ENCODE results near the gene F2RL2. TPM values are rescaled to one million over a fixed set of nuclear protein-coding genes. Genes with fewer than 3 reads are reported as not detected.

Gene F2RL2
- total RNA-seq, 2 experiments from 2014 or later: not detected

DNA sequence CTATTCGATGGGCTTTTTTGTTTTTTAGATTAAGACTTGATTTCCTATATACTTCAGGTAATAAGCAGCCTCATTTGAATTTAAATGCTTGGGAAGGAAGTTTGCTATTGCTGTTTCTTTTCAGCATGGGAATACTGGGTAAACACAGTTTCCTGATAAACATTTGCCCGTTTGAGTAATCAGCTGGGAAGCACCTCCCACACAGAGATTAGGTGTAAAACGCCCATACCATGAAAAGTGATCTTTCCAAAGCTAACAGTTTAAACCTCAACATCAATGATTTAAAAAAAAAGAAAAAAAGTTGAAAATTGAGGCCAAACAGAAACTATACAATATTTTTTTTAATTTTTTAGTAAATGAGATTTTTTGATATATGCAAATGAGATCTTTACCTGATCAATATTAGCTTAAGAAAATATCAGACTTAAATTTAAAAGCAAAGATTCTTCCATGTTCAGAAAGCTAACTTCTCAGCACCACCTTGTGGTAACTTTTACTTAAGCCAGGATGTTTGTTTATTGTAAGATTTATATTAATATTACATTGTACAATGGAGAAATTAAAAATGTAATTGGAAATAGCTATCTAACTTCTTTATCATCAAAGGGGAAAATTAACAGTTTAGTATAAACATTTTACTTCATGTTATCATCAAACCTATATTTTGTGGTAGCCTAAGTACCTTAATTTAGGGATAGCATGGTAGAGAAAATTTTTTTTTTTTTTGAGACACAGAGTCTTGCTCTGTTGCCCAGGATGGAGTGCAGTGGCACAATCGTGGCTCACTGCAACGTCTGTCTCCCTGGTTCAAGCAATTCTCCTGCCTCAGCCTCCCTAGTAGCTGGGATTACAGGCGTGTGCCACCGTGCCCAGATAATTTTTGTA, 39.8 kb downstream of the F2RL2 start:
- no peak overlapping the region for H3K4me3 Mint-ChIP-seq
- peaks cover under 1% of the 10 kb centered on the region for H3K36me3 Mint-ChIP-seq (ENCODE audit: low read depth)
- H3K27ac Mint-ChIP-seq: no peak overlapping the region
- DNase-seq (no peak), ATAC-seq (no peak)
- ChIA-PET POLR2A (interaction anchor here (0.9 to 1.6 kb wide), 3 partner anchors 36 to 155 kb away, joined by 3 to 12 read pairs (median 3); no protein-coding TSS in a partner anchor), CTCF (interaction anchor here (0.7 to 4.6 kb wide), 24 partner anchors 12 to 1131 kb away, joined by 3 to 26 read pairs (median 4); partner anchors contain the start of gene IQGAP2)
- peaks cover 18% of the 10 kb centered on the region for H3K4me1 Mint-ChIP-seq
- no peaks in the 10 kb centered on the region for H3K27me3 Mint-ChIP-seq
- intact Hi-C loops (cut with DNase I, micrococcal nuclease): loop anchor here in 1 of 2 experiments (2.0 to 5.0 kb wide), 2 partner anchors 63 to 246 kb away; no protein-coding TSS in a partner anchor
- no peaks in the 10 kb centered on the region for H3K9me3 Mint-ChIP-seq (ENCODE audit: low read depth)

DNA sequence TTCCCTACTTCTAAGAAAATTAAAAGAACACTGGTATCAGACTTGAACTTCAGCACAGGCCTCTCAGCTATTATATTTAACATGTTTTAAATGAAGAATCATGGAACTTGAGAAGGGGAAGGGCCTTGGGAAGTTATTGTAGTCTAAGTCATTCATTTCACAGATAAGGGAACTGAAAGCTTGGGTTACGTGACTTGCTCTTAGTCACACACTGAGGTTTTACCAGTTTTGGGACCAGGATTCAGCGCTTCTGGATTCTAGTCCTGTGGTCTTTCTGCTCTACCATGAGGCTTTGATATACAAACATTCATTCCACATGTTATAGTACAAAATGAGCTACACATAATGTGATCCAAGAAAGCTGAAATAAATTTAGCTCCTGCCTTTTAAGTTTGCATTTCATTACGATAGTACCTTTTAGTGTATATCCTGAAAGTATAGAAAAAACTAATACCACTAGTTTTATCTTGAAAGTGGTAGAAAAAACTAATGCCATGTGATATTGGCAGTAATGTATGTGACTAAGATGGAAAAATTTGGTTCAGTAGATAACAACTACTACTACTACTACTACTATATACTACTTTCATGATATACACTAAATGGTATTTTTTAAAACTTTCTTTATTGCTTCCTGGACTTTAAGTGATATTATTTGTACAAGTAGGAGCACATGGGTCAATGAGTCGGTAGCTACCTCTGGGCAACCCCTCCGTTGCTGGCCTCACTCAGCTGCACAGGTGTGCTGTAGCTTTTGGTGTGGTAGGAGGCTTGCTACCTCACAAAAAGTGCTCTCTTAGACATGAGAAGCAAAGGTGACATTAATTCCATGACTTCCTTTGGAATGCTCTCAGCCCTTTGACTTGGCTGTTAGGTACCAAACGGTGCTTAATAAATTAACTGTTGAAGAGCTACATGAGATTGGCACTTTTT, 40.7 kb downstream of the F2RL2 start:
- peak; percentile 52 for DNase-seq
- peak overlapping the region; percentile 60 for H3K27ac Mint-ChIP-seq
- no peaks in the 10 kb centered on the region for H3K9me3 Mint-ChIP-seq (ENCODE audit: low read depth)
- peak; percentile 93 for ATAC-seq
- no peak overlapping the region for H3K4me3 Mint-ChIP-seq
- peaks cover 2% of the 10 kb centered on the region for H3K36me3 Mint-ChIP-seq (ENCODE audit: low read depth)
- ChIA-PET POLR2A (interaction anchor here (0.6 to 1.6 kb wide), 7 partner anchors 35 to 463 kb away, joined by 3 to 12 read pairs (median 4); partner anchors contain the start of gene IQGAP2), CTCF (interaction anchor here (0.7 to 4.6 kb wide), 26 partner anchors 10 to 508 kb away, joined by 3 to 26 read pairs (median 4); partner anchors contain the start of gene IQGAP2)
- no peaks in the 10 kb centered on the region for H3K27me3 Mint-ChIP-seq
- intact Hi-C loops (cut with DNase I, micrococcal nuclease): loop anchor here (1.0 to 5.0 kb wide), 5 partner anchors 35 to 245 kb away; partner anchors contain the start of gene IQGAP2 (in 1 of the 2)
- peaks cover 20% of the 10 kb centered on the region for H3K4me1 Mint-ChIP-seq

DNA sequence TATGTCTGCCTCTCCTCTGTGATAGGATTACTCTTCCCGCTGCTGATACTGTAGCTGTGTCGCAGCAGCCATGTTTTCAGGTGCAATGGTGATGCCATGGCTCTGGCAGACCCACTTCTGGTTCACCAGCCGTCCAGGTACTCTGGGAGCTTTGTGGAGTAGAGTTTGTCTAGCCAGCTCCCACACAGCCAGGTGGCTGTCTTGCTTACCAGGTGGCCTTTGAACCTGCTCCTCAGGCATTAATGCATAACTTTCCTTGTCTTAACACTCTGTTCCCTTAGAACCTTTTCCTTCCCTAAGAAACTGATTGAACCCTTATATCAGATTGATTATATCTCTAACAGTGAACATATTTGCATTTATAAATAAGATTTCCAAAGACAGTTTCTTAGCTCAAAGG, 42.2 kb downstream of the F2RL2 start:
- POLR2A ChIA-PET: no interaction called here

DNA sequence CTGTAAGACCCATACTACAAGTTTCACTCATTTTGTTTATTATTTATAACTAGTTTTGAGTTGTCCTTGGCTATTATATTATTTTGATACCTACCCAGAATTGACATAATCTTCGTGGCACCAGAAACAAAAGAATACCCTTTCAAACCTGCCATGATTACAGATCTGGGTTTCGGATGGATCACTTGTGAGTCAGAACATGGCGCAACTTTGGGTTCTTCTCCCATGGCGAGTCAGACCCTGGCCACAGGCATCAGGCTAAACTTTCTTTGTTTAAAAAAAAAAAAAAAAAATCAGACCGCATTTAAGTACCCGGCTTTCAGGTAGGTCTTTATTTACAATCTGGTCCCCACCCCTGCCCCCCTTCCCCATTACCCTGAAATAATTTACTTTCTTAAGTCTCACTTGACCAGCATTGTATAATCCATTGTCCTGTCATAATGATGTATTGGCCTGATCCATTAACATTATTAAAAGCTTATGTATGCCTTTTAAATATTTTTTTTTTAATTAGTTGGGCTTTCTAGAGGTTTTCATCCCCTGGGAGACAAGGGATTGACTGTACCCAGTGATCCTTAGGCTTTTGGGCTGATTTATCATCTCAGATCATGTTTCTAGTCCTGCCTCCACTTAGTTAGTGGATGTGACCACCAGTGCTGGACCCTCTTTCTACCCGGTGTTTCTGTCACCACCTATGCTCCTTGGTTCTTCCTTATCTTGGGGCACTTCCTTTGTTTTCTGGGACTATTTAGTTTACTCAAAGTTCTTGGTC, 43.9 kb downstream of the F2RL2 start:
- CTCF ChIA-PET: interaction anchor here (4.6 kb wide), 1 partner anchor 32 kb away, joined by 26 read pairs; no protein-coding TSS in a partner anchor
- peaks cover 23% of the 10 kb centered on the region for H3K4me1 Mint-ChIP-seq
- ATAC-seq: no peak
- H3K27me3 Mint-ChIP-seq: no peaks in the 10 kb centered on the region
- H3K9me3 Mint-ChIP-seq (ENCODE audit: low read depth): no peaks in the 10 kb centered on the region
- peaks cover 2% of the 10 kb centered on the region for H3K36me3 Mint-ChIP-seq (ENCODE audit: low read depth)
- H3K4me3 Mint-ChIP-seq: no peak overlapping the region
- intact Hi-C loops (cut with DNase I, micrococcal nuclease): loop anchor here in 1 of 2 experiments (10.0 kb wide), 1 partner anchor 395 kb away; no protein-coding TSS in a partner anchor
- no peak overlapping the region for H3K27ac Mint-ChIP-seq
- POLR2A ChIA-PET: no interaction called here
- DNase-seq: peak; percentile 13

More for the DNA sequence above, 42.2 kb downstream of the F2RL2 start:
- no peak for DNase-seq
- H3K27me3 Mint-ChIP-seq: no peaks in the 10 kb centered on the region
- ATAC-seq: no peak
- H3K27ac Mint-ChIP-seq: no peak overlapping the region
- no peaks in the 10 kb centered on the region for H3K9me3 Mint-ChIP-seq (ENCODE audit: low read depth)
- H3K4me1 Mint-ChIP-seq: peaks cover 23% of the 10 kb centered on the region
- peaks cover 2% of the 10 kb centered on the region for H3K36me3 Mint-ChIP-seq (ENCODE audit: low read depth)
- H3K4me3 Mint-ChIP-seq: no peak overlapping the region
- CTCF ChIA-PET: interaction anchor here (0.6 to 4.6 kb wide), 5 partner anchors 34 to 178 kb away, joined by 3 to 26 read pairs (median 4); partner anchors contain the start of gene IQGAP2
- intact Hi-C loops (cut with DNase I, micrococcal nuclease): loop anchor here in 1 of 2 experiments (5.0 kb wide), 1 partner anchor 244 kb away; no protein-coding TSS in a partner anchor

DNA sequence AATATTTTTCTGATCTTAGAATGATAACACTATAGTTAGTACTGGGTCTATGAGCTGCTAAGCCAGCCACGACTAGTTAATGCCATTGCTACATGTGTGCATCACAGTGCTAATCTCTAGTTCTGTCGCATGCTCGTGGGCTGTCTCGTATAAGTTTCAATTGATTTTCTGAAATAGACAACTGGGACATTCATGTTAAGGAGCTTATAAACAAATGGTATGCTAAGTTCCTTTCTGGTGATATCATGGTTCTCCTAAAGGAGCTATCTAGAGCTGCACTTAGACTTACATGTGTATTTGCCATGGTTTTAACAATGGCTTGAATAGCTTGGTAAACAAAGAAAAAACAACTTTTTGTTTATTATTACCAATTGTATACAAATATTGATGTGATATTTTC, 46.2 kb downstream of the F2RL2 start:
- Mint-ChIP-seq H3K4me3 (no peak overlapping the region), H3K27me3 (no peaks in the 10 kb centered on the region), H3K9me3 (ENCODE audit: low read depth) (no peaks in the 10 kb centered on the region), H3K36me3 (ENCODE audit: low read depth) (peaks cover 2% of the 10 kb centered on the region), H3K27ac (no peak overlapping the region), H3K4me1 (peaks cover 13% of the 10 kb centered on the region)
- POLR2A ChIA-PET: no interaction called here
- CTCF ChIA-PET: interaction anchor here (0.6 to 2.2 kb wide), 4 partner anchors 14 to 1189 kb away, joined by 3 to 11 read pairs (median 4); no protein-coding TSS in a partner anchor
- ATAC-seq: no peak
- intact Hi-C loops (cut with DNase I, micrococcal nuclease): loop anchor here in 1 of 2 experiments (10.0 kb wide), 1 partner anchor 392 kb away; no protein-coding TSS in a partner anchor
- no peak for DNase-seq

DNA sequence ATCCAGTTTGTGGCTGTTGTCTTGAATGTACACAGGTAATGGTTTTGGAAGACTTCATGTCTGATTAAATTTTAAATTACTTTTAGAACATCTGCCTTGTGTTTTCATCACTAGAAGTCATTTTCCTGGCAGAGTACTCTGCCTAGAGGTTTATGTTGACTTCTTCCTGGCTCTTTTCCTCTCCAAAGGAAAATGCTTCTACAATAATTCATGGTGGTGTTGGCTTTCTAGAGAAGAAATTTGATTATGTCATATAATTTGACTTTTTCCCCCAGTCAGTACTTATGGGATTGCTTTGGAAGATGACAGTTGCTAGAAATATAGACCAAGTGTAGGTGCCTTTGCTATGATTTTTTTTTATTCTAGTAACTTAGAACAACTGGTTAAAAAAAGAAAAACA, 46.8 kb downstream of the F2RL2 start:
- Mint-ChIP-seq H3K27me3 (no peaks in the 10 kb centered on the region), H3K27ac (no peak overlapping the region), H3K9me3 (ENCODE audit: low read depth) (no peaks in the 10 kb centered on the region), H3K36me3 (ENCODE audit: low read depth) (peaks cover 2% of the 10 kb centered on the region), H3K4me1 (peaks cover 7% of the 10 kb centered on the region), H3K4me3 (no peak overlapping the region)
- ChIA-PET CTCF (interaction anchor here (1.0 to 2.2 kb wide), 2 partner anchors 13 to 381 kb away, joined by 3 to 11 read pairs; no protein-coding TSS in a partner anchor), POLR2A (no interaction called here)
- DNase-seq (no peak), ATAC-seq (no peak)
- intact Hi-C loops (cut with DNase I, micrococcal nuclease): loop anchor here in 1 of 2 experiments (10.0 kb wide), 1 partner anchor 392 kb away; no protein-coding TSS in a partner anchor

DNA sequence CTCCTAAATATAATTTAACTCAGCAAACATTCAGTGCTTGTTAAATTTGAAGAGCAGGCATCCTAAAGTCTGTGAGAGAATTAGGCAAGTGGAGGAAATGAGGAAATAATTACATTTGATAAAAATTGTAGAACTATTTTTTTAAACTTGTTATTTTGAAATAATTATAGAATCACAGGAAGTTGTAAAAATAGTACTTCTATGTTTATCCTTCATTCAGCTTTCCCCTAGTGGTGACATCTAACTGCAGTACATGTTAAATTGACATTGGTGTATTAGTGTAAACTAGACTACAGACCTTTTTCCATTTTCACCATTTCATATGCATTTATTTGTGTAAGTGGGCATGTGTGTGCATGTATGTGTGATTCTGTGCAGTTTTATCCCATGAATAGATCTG, 51.6 kb downstream of the F2RL2 start:
- H3K27ac Mint-ChIP-seq: no peak overlapping the region
- POLR2A ChIA-PET: interaction anchor here (0.6 kb wide), 1 partner anchor 506 kb away, joined by 3 read pairs; no protein-coding TSS in a partner anchor
- no peak overlapping the region for H3K4me3 Mint-ChIP-seq
- H3K36me3 Mint-ChIP-seq (ENCODE audit: low read depth): peaks cover 4% of the 10 kb centered on the region
- ATAC-seq (no peak), DNase-seq (no peak)
- intact Hi-C loops (cut with DNase I, micrococcal nuclease): loop anchor here in 1 of 2 experiments (10.0 kb wide), 1 partner anchor 387 kb away; no protein-coding TSS in a partner anchor
- H3K4me1 Mint-ChIP-seq: peaks cover 7% of the 10 kb centered on the region
- no peaks in the 10 kb centered on the region for H3K9me3 Mint-ChIP-seq (ENCODE audit: low read depth)
- no peaks in the 10 kb centered on the region for H3K27me3 Mint-ChIP-seq
- CTCF ChIA-PET: interaction anchor here (0.5 to 1.3 kb wide), 4 partner anchors 12 to 168 kb away, joined by 3 read pairs; no protein-coding TSS in a partner anchor

DNA sequence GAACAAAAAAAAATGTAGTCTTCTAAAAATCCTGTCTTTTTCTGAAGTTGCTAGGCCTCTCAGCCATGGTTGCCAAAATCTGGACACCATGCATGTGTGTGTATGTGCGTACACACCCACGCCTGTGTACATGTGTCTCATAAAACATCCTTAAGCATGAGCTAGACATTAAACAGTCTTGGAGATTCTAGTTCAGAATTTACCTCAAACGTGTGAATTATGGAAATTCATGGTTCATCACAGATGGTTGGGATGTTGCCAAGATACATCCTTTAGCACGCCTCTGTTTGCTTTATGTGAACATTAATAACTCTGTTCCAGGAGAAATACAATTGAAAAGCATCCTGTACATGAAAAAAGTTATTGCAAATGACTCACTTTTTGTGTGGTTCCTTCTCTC, 53.0 kb downstream of the F2RL2 start:
- ChIA-PET CTCF (interaction anchor here (1.1 to 2.1 kb wide), 2 partner anchors 12 to 17 kb away, joined by 3 to 5 read pairs; no protein-coding TSS in a partner anchor), POLR2A (interaction anchor here (0.7 kb wide), 1 partner anchor 186 kb away, joined by 3 read pairs; no protein-coding TSS in a partner anchor)
- ATAC-seq: no peak
- H3K4me1 Mint-ChIP-seq: peaks cover 5% of the 10 kb centered on the region
- H3K9me3 Mint-ChIP-seq (ENCODE audit: low read depth): no peaks in the 10 kb centered on the region
- peaks cover 4% of the 10 kb centered on the region for H3K36me3 Mint-ChIP-seq (ENCODE audit: low read depth)
- no peak for DNase-seq
- no peak overlapping the region for H3K27ac Mint-ChIP-seq
- H3K4me3 Mint-ChIP-seq: no peak overlapping the region
- intact Hi-C loops (cut with DNase I, micrococcal nuclease): loop anchor here in 1 of 2 experiments (10.0 kb wide), 1 partner anchor 385 kb away; no protein-coding TSS in a partner anchor
- H3K27me3 Mint-ChIP-seq: no peaks in the 10 kb centered on the region

All from activated CD4-positive, alpha-beta T cell treated with anti-CD3 and anti-CD28 coated beads for 36 hours (primary cell).